ENCODE data around the gene MMP1. TPM values are rescaled to one million over a fixed set of nuclear protein-coding genes. Genes with fewer than 3 reads are reported as not detected.

Gene MMP1
- total RNA-seq, 4 donors from 2014 or later = not detected

DNA sequence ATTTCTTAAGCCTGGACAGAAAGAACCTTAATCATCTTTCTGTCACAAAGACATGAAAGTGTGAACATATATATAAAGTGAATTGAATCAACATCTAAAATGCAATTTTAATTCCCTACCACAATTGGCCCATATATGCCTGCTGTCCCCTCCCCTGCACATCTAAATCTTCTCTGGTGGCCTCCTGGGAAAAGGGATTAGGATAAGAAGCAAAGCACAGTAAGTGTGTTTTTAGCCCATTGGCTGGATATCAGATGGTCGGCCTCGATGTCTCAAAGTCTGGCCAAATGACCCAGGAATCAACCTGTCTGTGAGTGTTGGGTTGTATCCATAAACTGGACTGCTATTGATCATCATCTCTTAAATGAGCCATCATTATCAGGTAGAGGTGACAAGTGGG lies 39.7 kb upstream of the MMP1 start:
- H3K4me3 ChIP-seq = no peak overlapping the region
- no peak overlapping the region for H3K27ac ChIP-seq
- WGBS, 2 donors (ENCODE audit: low coverage in 1 of 2) = 59% methylated on average over 2 of the region's 2 CpGs; no CpG with 5 or more reads in 1 of the 2 donors
- no peaks in the 10 kb centered on the region for H3K36me3 ChIP-seq
- H3K27me3 ChIP-seq = no peaks in the 10 kb centered on the region
- TF ChIP-seq, protein P1, sequence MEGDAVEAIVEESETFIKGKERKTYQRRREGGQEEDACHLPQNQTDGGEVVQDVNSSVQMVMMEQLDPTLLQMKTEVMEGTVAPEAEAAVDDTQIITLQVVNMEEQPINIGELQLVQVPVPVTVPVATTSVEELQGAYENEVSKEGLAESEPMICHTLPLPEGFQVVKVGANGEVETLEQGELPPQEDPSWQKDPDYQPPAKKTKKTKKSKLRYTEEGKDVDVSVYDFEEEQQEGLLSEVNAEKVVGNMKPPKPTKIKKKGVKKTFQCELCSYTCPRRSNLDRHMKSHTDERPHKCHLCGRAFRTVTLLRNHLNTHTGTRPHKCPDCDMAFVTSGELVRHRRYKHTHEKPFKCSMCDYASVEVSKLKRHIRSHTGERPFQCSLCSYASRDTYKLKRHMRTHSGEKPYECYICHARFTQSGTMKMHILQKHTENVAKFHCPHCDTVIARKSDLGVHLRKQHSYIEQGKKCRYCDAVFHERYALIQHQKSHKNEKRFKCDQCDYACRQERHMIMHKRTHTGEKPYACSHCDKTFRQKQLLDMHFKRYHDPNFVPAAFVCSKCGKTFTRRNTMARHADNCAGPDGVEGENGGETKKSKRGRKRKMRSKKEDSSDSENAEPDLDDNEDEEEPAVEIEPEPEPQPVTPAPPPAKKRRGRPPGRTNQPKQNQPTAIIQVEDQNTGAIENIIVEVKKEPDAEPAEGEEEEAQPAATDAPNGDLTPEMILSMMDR (IDR thresholded peaks at IDR 0.05) = no peak
- TF ChIP-seq POLR2A (IDR thresholded peaks at IDR 0.05) = no peak
- TF ChIP-seq EP300 (IDR thresholded peaks at IDR 0.05) = no peak
- no peak for TF ChIP-seq POLR2AphosphoS5 (IDR thresholded peaks at IDR 0.05)
- no peaks in the 10 kb centered on the region for H3K9me3 ChIP-seq
- ATAC-seq = no peak
- H3K4me1 ChIP-seq = no peaks in the 10 kb centered on the region

GRCh38 chr11:102837156-102837555 lies 39.2 kb upstream of the MMP1 start:
- no peaks in the 10 kb centered on the region for H3K4me1 ChIP-seq

DNA sequence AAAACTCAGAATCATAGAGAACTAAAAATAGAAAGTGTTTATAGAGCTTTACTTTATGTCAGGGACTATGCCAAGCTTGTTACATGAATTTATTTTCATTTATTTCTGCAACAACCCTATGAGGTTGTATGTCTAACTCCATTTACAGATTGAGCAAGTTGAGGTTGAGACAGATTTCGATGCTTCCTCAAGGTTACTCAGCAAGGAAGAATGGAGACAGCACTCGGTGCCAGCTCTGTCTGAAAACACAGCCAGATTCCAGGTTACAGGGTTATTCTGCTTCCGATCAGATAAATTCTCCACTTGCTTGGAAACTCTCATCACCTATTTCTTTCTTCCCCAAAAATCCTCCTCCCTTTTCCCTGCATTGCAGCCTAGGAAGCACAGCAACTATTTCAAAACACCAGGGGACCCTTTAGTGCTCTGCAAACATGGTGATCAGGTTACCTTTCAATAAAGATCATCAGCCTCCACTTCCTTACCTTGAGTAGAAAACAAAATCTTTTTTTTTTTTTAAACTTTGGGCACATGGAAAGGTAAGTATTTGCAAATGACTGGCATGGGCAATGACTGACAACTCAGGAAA lies 38.4 kb upstream of the MMP1 start:
- no peak for TF ChIP-seq POLR2AphosphoS5 (IDR thresholded peaks at IDR 0.05)
- H3K4me3 ChIP-seq = no peak overlapping the region
- no peaks in the 10 kb centered on the region for H3K4me1 ChIP-seq
- H3K27ac ChIP-seq = no peak overlapping the region
- H3K9me3 ChIP-seq = no peaks in the 10 kb centered on the region
- no peaks in the 10 kb centered on the region for H3K27me3 ChIP-seq
- WGBS, 2 donors (ENCODE audit: low coverage in 1 of 2) = 31% methylated on average over 3 of the region's 3 CpGs
- no peaks in the 10 kb centered on the region for H3K36me3 ChIP-seq
- ATAC-seq = no peak

More at GRCh38 chr11:102837156-102837555, 39.2 kb upstream of the MMP1 start:
- no peak for ATAC-seq
- H3K4me3 ChIP-seq = no peak overlapping the region
- TF ChIP-seq POLR2A (IDR thresholded peaks at IDR 0.05) (no peak), EP300 (IDR thresholded peaks at IDR 0.05) (no peak), POLR2AphosphoS5 (IDR thresholded peaks at IDR 0.05) (no peak)
- TF ChIP-seq, protein P1 (IDR thresholded peaks at IDR 0.05) = no peak
- H3K27ac ChIP-seq = no peak overlapping the region
- H3K9me3 ChIP-seq = no peaks in the 10 kb centered on the region
- no peaks in the 10 kb centered on the region for H3K36me3 ChIP-seq
- no peaks in the 10 kb centered on the region for H3K27me3 ChIP-seq
- WGBS, 2 donors (ENCODE audit: low coverage in 1 of 2) = 76 to 91% methylated on average over 1 to 2 of the region's 2 CpGs

- no peak overlapping the region for H3K4me3 ChIP-seq
- H3K36me3 ChIP-seq = no peaks in the 10 kb centered on the region
- no peaks in the 10 kb centered on the region for H3K9me3 ChIP-seq
- H3K4me1 ChIP-seq = no peaks in the 10 kb centered on the region
- WGBS, 2 donors (ENCODE audit: low coverage in 1 of 2) = 72 to 73% methylated on average over 2 of the region's 2 CpGs
- no peak overlapping the region for H3K27ac ChIP-seq
- H3K27me3 ChIP-seq = peaks cover 7% of the 10 kb centered on the region
- ATAC-seq = no peak
- TF ChIP-seq, protein P1 (IDR thresholded peaks at IDR 0.05) = no peak
- TF ChIP-seq POLR2AphosphoS5 (IDR thresholded peaks at IDR 0.05) (no peak), EP300 (IDR thresholded peaks at IDR 0.05) (no peak), POLR2A (IDR thresholded peaks at IDR 0.05) (no peak)
These were observed 35.8 kb upstream of the MMP1 start for GRCh38 chr11:102833731-102834130.

GRCh38 chr11:102832612-102833011 lies 34.7 kb upstream of the MMP1 start:
- Histone ChIP-seq H3K4me3 (no peak overlapping the region), H3K27ac (no peak overlapping the region), H3K36me3 (no peaks in the 10 kb centered on the region), H3K9me3 (no peaks in the 10 kb centered on the region), H3K4me1 (no peaks in the 10 kb centered on the region), H3K27me3 (peaks cover 7% of the 10 kb centered on the region)
- 94 to 96% methylated on average over 4 to 5 of the region's 7 CpGs for WGBS, 2 donors (ENCODE audit: low coverage in 1 of 2)
- ATAC-seq = no peak
- TF ChIP-seq POLR2AphosphoS5 (IDR thresholded peaks at IDR 0.05) = no peak
- TF ChIP-seq EP300 (IDR thresholded peaks at IDR 0.05) = no peak
- no peak for TF ChIP-seq POLR2A (IDR thresholded peaks at IDR 0.05)
- TF ChIP-seq, protein P1 (IDR thresholded peaks at IDR 0.05) = no peak

Measured in gastroesophageal sphincter (tissue), 4 donors.